Measurements from ENCODE around the gene ZNF175.

- TF ChIP-seq EZH2 (IDR thresholded peaks at IDR 0.05; ENCODE audit: low read length, unreplicated experiment): no peak
- TF ChIP-seq CTCF (conservative IDR thresholded peaks at IDR 0.05; ENCODE audit: low read depth, low read length): no peak
- TF ChIP-seq EZH2phosphoT487 (IDR thresholded peaks at IDR 0.05; ENCODE audit: borderline replicate concordance, low read length): no peak
These were observed 27.3 kb downstream of the ZNF175 start for GRCh38 chr19:51598159-51598915.
